ENCODE measurements around the gene DMXL2.
"Not testable (repeated sequence)": the region's sequence is repeated elsewhere in the genome, so short reads cannot be mapped to it uniquely, and the experiment has no call there.

Gene DMXL2

GRCh38 chr15:51444112-51444511, 178.5 kb downstream of the DMXL2 start:
- DNase-seq (ENCODE audit: low read depth in 1 of 2, low spot score in 1 of 2) = no peak
- TF ChIP-seq JUND (IDR thresholded peaks at IDR 0.05; ENCODE audit: low read depth) = no peak
- in situ Hi-C loops (cut with HindIII; ENCODE audit: low pct_unique_long_range_greater_than_20kb, low sequenced_read_pairs) = no loop called here

DNA sequence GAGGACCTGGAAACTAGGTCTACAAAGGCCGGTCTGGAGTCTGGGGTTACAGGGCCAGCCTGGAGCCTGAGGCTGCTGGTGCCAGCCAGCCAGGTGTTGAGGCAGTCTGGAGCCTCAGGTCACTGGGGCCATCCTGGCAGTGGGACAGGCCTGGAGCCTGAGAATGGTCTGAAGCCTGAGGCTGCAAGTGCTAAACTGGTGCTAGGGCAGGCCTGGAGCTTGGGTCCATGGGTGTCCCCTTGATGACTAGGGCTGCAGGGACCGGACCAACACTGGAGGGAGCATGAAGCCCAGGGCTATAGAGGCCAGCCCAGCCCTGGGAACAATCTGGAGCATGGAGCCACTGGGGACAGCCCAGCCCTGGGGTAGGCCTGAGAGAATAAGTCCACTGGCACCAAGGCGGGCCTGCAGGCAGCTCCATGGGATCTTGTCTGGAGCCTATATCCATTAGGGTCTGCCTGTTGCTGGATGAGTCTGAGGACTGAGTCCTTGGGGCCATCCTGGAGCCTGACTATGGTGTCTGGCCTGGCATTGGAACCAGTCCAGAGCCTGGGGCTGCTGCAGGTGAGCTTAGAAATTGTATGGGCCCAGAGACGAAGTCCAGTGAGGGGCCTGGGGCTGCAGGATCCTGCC, 179.2 kb downstream of the DMXL2 start:
- no peak for TF ChIP-seq JUND (IDR thresholded peaks at IDR 0.05; ENCODE audit: low read depth)
- in situ Hi-C loops (cut with HindIII; ENCODE audit: low pct_unique_long_range_greater_than_20kb, low sequenced_read_pairs) = no loop called here
- DNase-seq (ENCODE audit: low read depth in 1 of 2, low spot score in 1 of 2) = no peak

DNA sequence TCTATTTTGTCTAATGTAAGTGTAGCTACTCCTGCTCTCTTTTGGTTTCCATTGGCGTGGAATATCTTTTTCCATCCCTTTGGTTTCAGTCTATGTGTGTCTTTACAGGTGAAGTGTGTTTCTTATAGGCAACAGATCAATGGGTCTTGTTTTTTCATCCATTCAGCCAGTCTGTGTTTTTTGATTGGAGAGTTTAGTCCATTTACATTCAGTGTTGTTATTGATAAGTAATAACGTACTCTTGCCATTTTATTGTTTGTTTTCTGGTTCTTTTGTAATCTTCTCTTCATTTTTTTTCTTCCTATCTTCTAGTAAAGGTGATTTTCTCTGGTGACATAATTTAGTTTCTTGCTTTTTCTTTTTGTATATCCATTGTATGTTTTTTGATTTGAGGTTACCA, 184.0 kb downstream of the DMXL2 start:
- TF ChIP-seq JUND (IDR thresholded peaks at IDR 0.05; ENCODE audit: low read depth) = no peak
- DNase-seq (ENCODE audit: low read depth in 1 of 2, low spot score in 1 of 2) = no peak
- in situ Hi-C loops (cut with HindIII; ENCODE audit: low pct_unique_long_range_greater_than_20kb, low sequenced_read_pairs) = no loop called here

DNA sequence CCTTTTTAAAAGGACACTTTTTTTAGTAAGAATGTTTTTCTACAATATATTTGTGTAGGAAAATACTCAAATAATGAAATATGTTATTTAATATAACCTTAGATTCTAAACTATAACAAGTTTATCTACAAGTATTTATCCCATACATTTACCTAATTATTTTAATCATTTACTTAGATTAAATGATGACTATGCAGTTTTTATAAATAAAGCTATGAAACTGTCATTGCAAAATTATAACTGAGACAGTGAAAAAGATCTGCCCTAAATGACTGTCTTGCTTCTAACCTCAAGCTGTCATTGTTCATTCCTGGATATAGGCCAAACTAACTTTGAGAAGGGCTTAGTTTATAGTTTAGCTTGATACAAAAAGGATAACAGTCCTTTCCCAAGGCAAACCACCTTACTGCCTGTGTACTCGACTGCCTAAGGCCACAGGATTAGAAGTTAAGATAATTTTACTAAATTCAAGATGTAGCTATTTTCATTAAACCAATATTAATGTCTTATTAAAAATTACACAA, 197.0 kb downstream of the DMXL2 start:
- TF ChIP-seq JUND (IDR thresholded peaks at IDR 0.05; ENCODE audit: low read depth) = no peak
- in situ Hi-C loops (cut with HindIII; ENCODE audit: low pct_unique_long_range_greater_than_20kb, low sequenced_read_pairs) = no loop called here
- peak in 1 of 2 experiments; percentile 42 for DNase-seq (ENCODE audit: low read depth in 1 of 2, low spot score in 1 of 2)

GRCh38 chr15:51424780-51425179, 197.8 kb downstream of the DMXL2 start:
- peak in 1 of 2 experiments; percentile 58 for DNase-seq (ENCODE audit: low read depth in 1 of 2, low spot score in 1 of 2)
- TF ChIP-seq JUND (IDR thresholded peaks at IDR 0.05; ENCODE audit: low read depth) = no peak
- in situ Hi-C loops (cut with HindIII; ENCODE audit: low pct_unique_long_range_greater_than_20kb, low sequenced_read_pairs) = no loop called here

DNA sequence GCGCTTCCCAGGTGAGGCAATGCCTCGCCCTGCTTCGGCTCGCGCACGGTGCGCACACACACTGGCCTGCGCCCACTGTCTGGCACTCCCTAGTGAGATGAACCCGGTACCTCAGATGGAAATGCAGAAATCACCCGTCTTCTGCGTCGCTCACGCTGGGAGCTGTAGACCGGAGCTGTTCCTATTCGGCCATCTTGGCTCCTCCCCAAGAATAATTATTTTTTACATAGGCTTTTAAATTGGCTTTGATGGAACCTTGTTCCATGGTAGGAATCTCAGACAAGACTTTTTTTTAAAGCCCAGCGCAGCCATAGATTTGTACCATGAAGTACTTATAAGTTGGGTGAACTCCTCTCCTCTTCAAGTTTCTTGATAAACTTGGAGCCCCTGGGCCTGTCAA, 199.5 kb downstream of the DMXL2 start:
- DNase-seq (ENCODE audit: low read depth in 1 of 2, low spot score in 1 of 2); in situ Hi-C loops (cut with HindIII; ENCODE audit: low pct_unique_long_range_greater_than_20kb, low sequenced_read_pairs): not testable (repeated sequence)

DNA sequence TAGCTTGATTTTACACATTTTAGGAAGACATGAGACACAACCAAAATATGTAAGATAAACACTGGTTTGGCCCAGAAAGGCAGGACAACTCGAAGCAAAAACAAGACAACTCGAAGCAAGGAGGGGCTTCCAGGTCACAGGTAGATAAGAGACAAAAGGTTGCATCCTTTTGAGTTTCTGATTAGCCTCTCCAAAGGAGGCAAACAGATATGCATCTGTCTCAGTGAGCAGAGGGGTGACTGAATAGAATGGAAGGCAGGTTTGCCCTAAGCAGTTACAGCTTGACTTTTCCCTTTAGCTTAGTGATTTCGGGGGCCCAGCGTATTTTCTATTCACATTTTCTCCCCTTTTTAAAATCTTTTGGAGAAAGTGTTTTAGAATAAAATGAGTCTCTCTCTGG, 206.4 kb downstream of the DMXL2 start:
- in situ Hi-C loops (cut with HindIII; ENCODE audit: low pct_unique_long_range_greater_than_20kb, low sequenced_read_pairs) = no loop called here
- TF ChIP-seq JUND (IDR thresholded peaks at IDR 0.05; ENCODE audit: low read depth) = no peak
- DNase-seq (ENCODE audit: low read depth in 1 of 2, low spot score in 1 of 2) = no peak

- in situ Hi-C loops (cut with HindIII; ENCODE audit: low pct_unique_long_range_greater_than_20kb, low sequenced_read_pairs) = no loop called here
- TF ChIP-seq JUND (IDR thresholded peaks at IDR 0.05; ENCODE audit: low read depth) = no peak
- peak in 1 of 2 experiments; percentile 14 for DNase-seq (ENCODE audit: low read depth in 1 of 2, low spot score in 1 of 2)
Measured at GRCh38 chr15:51414256-51414860, 208.2 kb downstream of the DMXL2 start.

- in situ Hi-C loops (cut with HindIII; ENCODE audit: low pct_unique_long_range_greater_than_20kb, low sequenced_read_pairs) = no loop called here
- no peak for DNase-seq (ENCODE audit: low read depth in 1 of 2, low spot score in 1 of 2)
- no peak for TF ChIP-seq JUND (IDR thresholded peaks at IDR 0.05; ENCODE audit: low read depth)
Measured at GRCh38 chr15:51405693-51406523, 216.7 kb downstream of the DMXL2 start.

DNA sequence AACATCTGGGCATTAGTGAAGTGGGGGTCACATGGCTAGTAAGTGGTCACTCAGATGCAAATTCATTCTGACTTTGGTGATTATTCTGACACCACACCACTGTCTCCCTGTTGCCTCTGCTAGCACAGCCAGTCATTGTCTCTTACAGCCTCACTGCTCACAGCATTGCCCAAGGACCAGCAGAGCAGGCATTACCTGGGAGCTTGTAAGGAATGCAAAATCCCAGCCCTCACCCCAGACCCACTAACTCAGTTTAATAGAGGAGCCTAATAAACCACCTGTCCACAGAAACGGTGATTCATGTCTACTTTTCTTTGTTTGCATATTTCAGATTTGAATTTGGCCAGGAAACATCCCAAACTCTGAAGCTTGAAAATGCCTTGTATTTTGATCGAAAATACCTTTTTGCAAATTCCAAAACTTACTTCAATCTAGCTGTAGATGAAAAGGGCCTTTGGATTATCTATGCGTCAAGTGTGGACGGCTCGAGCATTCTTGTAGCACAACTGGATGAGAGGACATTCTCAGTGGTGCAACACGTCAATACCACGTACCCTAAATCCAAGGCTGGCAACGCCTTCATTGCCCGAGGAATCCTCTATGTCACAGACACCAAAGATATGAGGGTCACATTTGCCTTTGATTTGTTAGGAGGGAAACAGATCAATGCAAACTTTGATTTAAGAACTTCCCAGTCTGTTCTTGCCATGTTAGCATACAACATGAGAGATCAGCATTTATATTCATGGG, 218.4 kb downstream of the DMXL2 start:
- TF ChIP-seq JUND (IDR thresholded peaks at IDR 0.05; ENCODE audit: low read depth) = no peak
- in situ Hi-C loops (cut with HindIII; ENCODE audit: low pct_unique_long_range_greater_than_20kb, low sequenced_read_pairs) = no loop called here
- DNase-seq (ENCODE audit: low read depth in 1 of 2, low spot score in 1 of 2) = no peak

GRCh38 chr15:51403072-51403878, 219.3 kb downstream of the DMXL2 start:
- in situ Hi-C loops (cut with HindIII; ENCODE audit: low pct_unique_long_range_greater_than_20kb, low sequenced_read_pairs) = no loop called here
- DNase-seq (ENCODE audit: low read depth in 1 of 2, low spot score in 1 of 2) = peak; percentile 30 to 64
- TF ChIP-seq JUND (IDR thresholded peaks at IDR 0.05; ENCODE audit: low read depth) = no peak

Data from T47D (cell line).